Measurements from ENCODE around the gene PTGDS.

GRCh38 chr9:137026384-137026783 is 49.1 kb downstream of the PTGDS start:
- TF ChIP-seq ADNP (tag; IDR thresholded peaks at IDR 0.05) (no peak), CTCF (IDR thresholded peaks at IDR 0.05 in 2 of 3, conservative IDR thresholded peaks at IDR 0.05 in 1 of 3; ENCODE audit: insufficient read depth in 2 of 3, low read depth in 1 of 3, low read length in 3 of 3) (no peak), HINFP (tag; conservative IDR thresholded peaks at IDR 0.05; ENCODE audit: low read depth) (no peak)
